GM19193 (cell line): ENCODE measurements around the gene VASN.

Experiments used
- POLR2A ChIP-seq: IDR thresholded peaks from 4 replicates; pipeline ENCODE4 v1.6.1; 2011; ENCODE audit not compliant: insufficient read depth, insufficient read length; ENCODE audit errors: extremely low read depth

Gene VASN

GRCh38 chr16:4333308-4333638 is 38.4 kb upstream of the VASN start:
- TF ChIP-seq POLR2A, result no peak

- TF ChIP-seq POLR2A, result no peak
Measured at GRCh38 chr16:4334724-4335495, 36.7 kb upstream of the VASN start.

- TF ChIP-seq POLR2A, result no peak
Measured at GRCh38 chr16:4336701-4337539, 34.7 kb upstream of the VASN start.

GRCh38 chr16:4337540-4338088 is 34.0 kb upstream of the VASN start:
- no peak for TF ChIP-seq POLR2A

GRCh38 chr16:4338125-4338582 is 33.5 kb upstream of the VASN start:
- TF ChIP-seq POLR2A, result no peak

- no peak for TF ChIP-seq POLR2A
Measured at GRCh38 chr16:4338712-4339299, 32.8 kb upstream of the VASN start.

- no peak for TF ChIP-seq POLR2A
Measured at GRCh38 chr16:4339455-4339854, 32.2 kb upstream of the VASN start.

GRCh38 chr16:4339909-4340308 is 31.7 kb upstream of the VASN start:
- TF ChIP-seq POLR2A, result no peak

- TF ChIP-seq POLR2A, result no peak
Measured at GRCh38 chr16:4340443-4340842, 31.2 kb upstream of the VASN start.

GRCh38 chr16:4341250-4341649 is 30.4 kb upstream of the VASN start:
- no peak for TF ChIP-seq POLR2A

GRCh38 chr16:4342866-4343744 is 28.5 kb upstream of the VASN start:
- no peak for TF ChIP-seq POLR2A

- TF ChIP-seq POLR2A, result no peak
Measured at GRCh38 chr16:4344983-4345835, 26.4 kb upstream of the VASN start.
